Central memory CD8-positive, alpha-beta T cell (primary cell): Measurements from ENCODE around the gene XAGE1B.
"Not testable (repeated sequence)": the region's sequence is repeated elsewhere in the genome, so short reads cannot be mapped to it uniquely, and the experiment has no call there.

Experiments
- ATAC-seq: fragments of 150-1000 bp; cut with Tn5 transposase; replicated peaks from 2 replicates; pipeline ENCODE4 v1.10.0; 2022; ENCODE audit warnings: mild to moderate bottlenecking, moderate FRiP score, moderate number of reproducible peaks; ENCODE audit not compliant: poor library complexity, severe bottlenecking; ENCODE audit errors: extremely low read depth
- DNase-seq, 2 donors: peaks; one replicate each; pipeline ENCODE4 v3.0.0; 2021; ENCODE audit warnings: low spot score in 2 of 2
- H3K27ac Mint-ChIP-seq: one replicate; pipeline ENCODE4 v1.8.0; 2022; ENCODE audit warnings: low read depth, mild to moderate bottlenecking, moderate library complexity, mixed read lengths
- H3K27me3 Mint-ChIP-seq: one replicate; pipeline ENCODE4 v1.8.0; 2022; ENCODE audit warnings: mixed read lengths
- H3K36me3 Mint-ChIP-seq: one replicate; pipeline ENCODE4 v1.8.0; 2022; ENCODE audit warnings: mild to moderate bottlenecking, moderate library complexity, mixed read lengths; ENCODE audit not compliant: insufficient read depth
- H3K4me1 Mint-ChIP-seq: one replicate; pipeline ENCODE4 v1.8.0; 2022; ENCODE audit warnings: mixed read lengths
- H3K4me3 Mint-ChIP-seq: one replicate; pipeline ENCODE4 v1.8.0; 2022; ENCODE audit warnings: mild to moderate bottlenecking, moderate library complexity, mixed read lengths
- H3K9me3 Mint-ChIP-seq: one replicate; pipeline ENCODE4 v1.8.0; 2022; ENCODE audit warnings: mixed read lengths

XAGE1B gene

DNA sequence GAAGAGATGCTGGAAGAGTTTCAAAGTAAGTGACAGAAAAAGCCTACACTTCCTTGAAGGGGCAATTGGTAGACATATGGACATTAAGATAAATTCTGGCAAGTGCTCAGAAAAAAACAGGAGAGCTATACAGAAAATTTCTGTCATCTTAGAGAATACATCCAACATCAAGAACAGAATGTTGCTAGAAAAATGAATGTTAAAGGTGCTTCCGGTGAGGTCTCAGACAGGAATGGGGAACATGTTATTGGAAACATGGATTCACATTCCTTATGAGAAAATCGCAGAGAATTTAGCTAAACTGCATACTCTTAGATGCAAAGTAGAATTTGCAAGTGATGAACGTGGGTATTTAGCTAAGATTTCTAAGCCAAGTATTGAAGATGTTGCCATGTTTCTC lies 9.5 kb downstream of the XAGE1B start:
- H3K9me3 Mint-ChIP-seq: no peaks in the 10 kb centered on the region
- ATAC-seq (no peak), DNase-seq (no peak)
- no peaks in the 10 kb centered on the region for H3K36me3 Mint-ChIP-seq
- H3K27me3 Mint-ChIP-seq: peaks cover 27% of the 10 kb centered on the region
- H3K4me1 Mint-ChIP-seq: no peaks in the 10 kb centered on the region
- H3K4me3 Mint-ChIP-seq: no peak overlapping the region
- no peak overlapping the region for H3K27ac Mint-ChIP-seq

DNA sequence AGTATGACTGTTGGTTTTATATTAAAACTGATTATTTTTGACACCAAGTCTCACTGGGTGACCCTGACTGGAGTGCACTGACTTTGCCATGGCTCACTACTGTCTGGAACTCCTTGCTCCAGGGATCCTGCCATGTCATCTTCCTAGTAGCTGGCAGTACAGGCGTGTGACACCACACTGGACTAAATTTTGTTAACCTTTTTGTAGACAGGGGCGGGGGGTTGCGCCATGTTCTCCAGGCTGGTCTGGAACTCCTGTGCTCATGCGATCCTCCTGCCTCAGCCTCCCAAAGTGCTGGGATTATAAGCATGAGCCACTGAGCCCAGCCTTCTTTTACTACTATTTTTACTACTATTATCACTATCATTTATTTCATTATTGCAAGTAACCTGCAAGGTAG lies 12.3 kb downstream of the XAGE1B start:
- peaks cover 18% of the 10 kb centered on the region for H3K27me3 Mint-ChIP-seq
- H3K4me1 Mint-ChIP-seq: no peaks in the 10 kb centered on the region

DNA sequence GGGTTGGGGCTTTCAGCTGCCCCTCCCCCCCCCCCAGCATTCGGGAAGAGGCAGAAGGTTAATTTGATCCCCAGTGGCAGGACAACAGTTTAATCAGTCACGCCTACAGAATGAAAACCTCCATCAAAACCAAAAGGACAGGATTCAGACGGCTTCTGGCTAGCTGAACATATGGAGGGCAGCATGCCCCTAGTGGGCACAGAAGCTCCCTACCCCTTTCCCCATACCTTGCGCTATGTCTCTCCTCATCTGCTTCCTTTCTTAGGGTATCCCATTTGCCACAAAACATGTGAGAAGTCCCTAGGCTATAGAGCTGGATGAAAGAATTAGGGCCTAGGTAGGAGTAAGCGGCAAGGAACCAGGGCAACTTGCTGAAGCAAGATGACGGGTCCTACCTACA lies 15.5 kb downstream of the XAGE1B start:
- H3K4me3 Mint-ChIP-seq, ATAC-seq, H3K27ac Mint-ChIP-seq, H3K9me3 Mint-ChIP-seq, H3K36me3 Mint-ChIP-seq, DNase-seq, H3K4me1 Mint-ChIP-seq, H3K27me3 Mint-ChIP-seq: not testable (repeated sequence)

More for the DNA sequence above, 12.3 kb downstream of the XAGE1B start:
- DNase-seq (no peak), ATAC-seq (no peak)
- Mint-ChIP-seq H3K36me3 (no peaks in the 10 kb centered on the region), H3K9me3 (no peaks in the 10 kb centered on the region), H3K27ac (no peak overlapping the region), H3K4me3 (no peak overlapping the region)

DNA sequence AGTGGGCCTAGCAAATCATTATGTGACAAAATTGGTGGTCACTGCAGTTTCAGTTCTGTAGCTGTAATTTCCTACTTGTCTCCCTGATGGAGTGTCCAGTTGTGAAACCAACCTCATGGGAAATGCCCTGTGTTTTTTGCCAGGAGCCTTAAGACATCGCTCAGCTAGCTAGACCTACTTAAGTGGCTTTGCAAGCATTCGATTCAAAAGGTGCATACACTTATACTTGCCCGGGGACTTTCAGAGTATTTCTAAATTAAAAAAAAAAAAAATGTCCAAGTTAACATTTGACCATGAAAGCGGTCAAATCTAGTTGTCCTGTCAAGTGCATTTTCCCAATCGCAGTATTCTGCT lies 20.5 kb downstream of the XAGE1B start:
- H3K4me3 Mint-ChIP-seq, DNase-seq, H3K36me3 Mint-ChIP-seq, H3K27ac Mint-ChIP-seq, ATAC-seq, H3K27me3 Mint-ChIP-seq, H3K4me1 Mint-ChIP-seq, H3K9me3 Mint-ChIP-seq: not testable (repeated sequence)

DNA sequence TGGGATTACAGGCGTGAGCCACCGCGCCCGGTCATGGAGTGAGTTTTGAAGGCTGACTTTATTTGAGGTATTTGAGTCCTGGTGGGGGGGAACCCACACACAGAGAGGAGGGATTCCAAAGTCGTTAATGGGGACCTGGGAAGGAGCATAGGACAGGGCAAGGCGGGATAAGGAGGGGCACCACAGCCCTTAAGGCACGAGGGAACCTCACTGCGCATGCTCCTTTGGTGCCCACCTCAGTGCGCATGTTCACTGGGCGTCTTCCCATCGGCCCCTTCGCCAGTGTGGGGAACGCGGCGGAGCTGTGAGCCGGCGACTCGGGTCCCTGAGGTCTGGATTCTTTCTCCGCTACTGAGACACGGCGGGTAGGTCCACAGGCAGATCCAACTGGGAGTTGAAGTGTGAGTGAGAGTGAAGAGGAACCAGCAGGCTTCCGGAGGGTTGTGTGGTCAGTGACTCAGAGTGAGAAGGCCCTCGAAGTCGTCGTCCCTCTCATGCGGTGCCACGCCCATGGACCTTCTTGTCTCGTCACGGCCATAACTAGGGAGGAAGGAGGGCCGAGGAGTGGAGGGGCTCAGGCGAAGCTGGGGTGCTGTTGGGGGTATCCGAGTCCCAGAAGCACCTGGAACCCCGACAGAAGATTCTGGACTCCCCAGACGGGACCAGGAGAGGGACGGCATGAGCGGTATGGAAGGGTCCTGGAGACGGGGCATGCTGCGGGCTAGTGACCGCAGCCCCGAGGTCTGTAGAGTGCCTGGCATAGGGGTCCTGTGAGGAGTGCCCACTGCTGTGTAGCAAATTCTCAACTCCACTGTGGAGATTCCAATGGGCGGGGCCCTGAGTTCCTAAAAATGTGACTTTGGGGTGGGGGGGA lies 21.1 kb downstream of the XAGE1B start, which contains the start of gene XAGE1A:
Gene XAGE1A, plus strand, starts transcription at position 264 of the 874 bp plus-strand sequence. CDS start 1,554 bp downstream, outside the sequence.
- not testable (repeated sequence) for H3K27ac Mint-ChIP-seq, DNase-seq, H3K4me3 Mint-ChIP-seq, H3K4me1 Mint-ChIP-seq, H3K36me3 Mint-ChIP-seq, H3K9me3 Mint-ChIP-seq, ATAC-seq, H3K27me3 Mint-ChIP-seq

DNA sequence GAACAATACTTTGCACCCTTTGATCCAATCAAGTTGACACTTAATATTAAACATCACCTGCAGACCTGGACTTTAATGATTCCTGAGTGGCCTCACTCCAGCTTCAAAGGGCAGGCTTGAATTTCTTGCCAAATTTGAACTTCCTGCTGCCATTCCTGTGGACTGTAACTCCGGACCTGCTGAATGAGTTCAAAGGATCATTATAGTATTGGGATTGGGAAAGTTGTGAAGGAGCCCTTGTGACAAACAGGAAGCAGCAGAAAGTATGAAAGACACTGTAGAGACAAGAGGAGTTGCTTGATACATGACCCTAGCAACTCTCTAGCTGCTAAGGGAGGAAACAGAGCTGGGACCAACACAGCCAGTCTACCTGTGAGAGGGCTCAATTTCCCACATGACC lies 45.6 kb downstream of the XAGE1B start:
- H3K27me3 Mint-ChIP-seq, H3K27ac Mint-ChIP-seq, H3K9me3 Mint-ChIP-seq, DNase-seq, H3K4me3 Mint-ChIP-seq, H3K4me1 Mint-ChIP-seq, ATAC-seq, H3K36me3 Mint-ChIP-seq: not testable (repeated sequence)
